ENCODE measurements around the gene AQP12A.
"Not testable (repeated sequence)": the region's sequence is repeated elsewhere in the genome, so short reads cannot be mapped to it uniquely, and the experiment has no call there.

The AQP12A gene

DNA sequence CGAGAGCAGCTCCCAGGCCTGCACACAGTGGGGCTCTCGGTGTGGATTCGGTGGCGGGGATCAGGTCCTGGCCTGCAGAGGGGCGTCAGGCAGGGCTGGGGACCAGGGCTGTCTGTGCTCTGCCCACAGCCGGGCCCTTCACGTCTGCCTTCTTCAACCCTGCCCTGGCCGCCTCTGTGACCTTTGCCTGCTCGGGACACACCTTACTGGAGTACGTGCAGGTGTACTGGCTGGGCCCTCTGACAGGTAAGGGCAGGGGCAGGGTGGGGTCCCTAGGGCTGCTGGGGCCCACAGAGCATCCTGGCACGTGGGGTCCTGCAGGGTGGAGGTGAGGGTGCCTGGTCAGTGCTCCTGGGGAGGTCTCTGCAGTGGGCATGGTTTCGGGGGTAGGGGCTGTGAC, 2.6 kb downstream of the AQP12A start:
- DNase-seq (ENCODE audit: low spot score); in situ Hi-C loops (cut with MboI; ENCODE audit: low pct_unique_long_range_greater_than_20kb, low sequenced_read_pairs, unreplicated experiment): not testable (repeated sequence)

DNA sequence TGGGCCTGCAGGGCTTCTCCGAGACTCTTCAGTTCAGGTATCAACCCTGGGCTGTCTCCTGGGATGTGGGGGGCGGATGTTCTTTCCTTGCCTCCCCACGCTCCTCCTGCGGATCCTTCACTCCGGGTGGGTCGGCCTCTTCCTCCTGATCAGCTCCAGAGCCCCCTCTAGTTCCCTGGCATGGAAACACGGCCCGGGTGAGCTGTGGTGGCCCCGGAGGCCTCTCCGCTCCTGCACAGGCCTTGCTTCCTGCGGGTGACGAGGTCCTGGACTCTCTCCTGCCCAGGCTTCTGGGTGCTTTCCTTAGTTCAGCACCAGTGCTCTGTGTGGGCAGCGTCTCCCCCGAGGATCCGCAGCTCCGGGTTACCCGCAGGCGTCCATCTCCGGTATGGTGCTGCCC, 3.9 kb downstream of the AQP12A start:
- DNase-seq (ENCODE audit: low spot score); in situ Hi-C loops (cut with MboI; ENCODE audit: low pct_unique_long_range_greater_than_20kb, low sequenced_read_pairs, unreplicated experiment): not testable (repeated sequence)

DNA sequence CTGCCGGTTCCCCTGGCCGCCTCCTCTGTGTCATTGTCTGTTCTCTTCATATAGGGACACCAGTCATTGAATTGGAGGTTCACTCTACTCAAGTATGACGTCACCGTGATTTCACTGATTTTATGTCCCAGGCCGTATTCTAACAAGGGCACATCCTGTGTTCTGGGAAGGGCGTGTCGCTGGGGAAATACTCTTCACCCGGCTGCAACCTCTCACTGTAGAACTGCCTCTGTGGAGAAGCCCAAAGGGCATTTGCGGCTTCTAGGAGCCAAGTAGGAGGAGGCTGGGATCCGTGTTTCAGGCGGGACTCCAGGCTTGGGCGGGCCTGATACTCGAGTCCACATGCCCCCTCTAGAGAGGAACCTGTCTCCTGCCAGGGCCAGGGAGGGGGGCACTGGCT, 4.8 kb downstream of the AQP12A start:
- in situ Hi-C loops (cut with MboI; ENCODE audit: low pct_unique_long_range_greater_than_20kb, low sequenced_read_pairs, unreplicated experiment) = not testable (repeated sequence)

DNA sequence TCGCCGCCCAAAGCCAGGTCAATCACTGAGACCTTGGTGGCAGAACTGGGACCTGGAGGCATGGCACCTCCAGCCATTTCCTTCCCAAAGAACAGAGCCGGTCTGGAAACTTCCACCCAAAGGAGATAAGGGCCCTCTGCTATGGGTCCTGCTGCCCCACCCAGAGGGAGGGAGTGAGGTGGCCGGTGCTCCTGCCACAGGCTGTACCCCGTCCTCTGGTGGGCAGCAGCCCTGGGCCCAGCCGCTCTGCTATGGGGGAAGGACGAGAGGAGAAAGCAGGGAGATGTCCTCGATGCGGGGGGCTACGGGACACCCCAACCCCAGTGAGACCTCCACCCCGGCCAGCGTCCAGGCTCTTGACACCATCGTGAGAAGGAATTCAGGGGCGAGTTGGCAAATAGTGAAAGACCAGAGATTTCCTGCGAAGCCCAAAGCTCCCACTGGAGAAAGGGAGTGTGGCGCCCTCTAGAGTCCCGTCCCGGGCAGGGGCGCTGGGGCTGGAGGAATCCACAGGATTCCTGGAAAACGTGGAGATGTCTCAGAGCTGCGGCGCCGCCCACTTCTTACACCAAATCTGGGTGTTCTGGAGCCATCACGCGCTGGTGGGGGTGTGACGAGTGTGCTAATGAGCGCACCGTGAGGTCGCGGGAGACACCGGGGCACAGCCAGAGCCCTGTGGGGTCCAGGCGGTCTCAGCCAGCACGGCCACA, 7.3 kb downstream of the AQP12A start:
- in situ Hi-C loops (cut with MboI; ENCODE audit: low pct_unique_long_range_greater_than_20kb, low sequenced_read_pairs, unreplicated experiment); DNase-seq (ENCODE audit: low spot score): not testable (repeated sequence)

More for the DNA sequence above, 4.8 kb downstream of the AQP12A start:
- DNase-seq (ENCODE audit: low spot score) = not testable (repeated sequence)

DNA sequence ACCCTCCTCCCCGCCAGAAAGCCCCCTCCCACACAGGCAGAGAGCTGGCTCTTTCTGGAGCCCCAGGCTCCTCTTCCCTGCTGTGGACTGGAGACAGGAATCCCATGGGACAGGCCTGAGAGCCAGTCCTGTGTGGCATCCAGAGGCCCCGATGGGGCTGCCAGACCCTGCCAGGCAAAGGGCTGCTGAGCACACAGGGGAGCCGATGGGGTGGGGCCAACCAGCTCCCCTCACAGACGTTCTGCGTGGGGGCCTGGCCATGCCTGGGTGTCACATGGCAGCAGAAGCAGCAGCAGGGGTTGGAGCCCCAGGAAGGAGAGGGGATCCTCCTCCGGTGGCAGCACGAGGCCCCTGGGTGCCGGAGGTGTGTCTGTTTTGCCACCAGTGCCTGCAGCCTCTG, 8.2 kb downstream of the AQP12A start:
- in situ Hi-C loops (cut with MboI; ENCODE audit: low pct_unique_long_range_greater_than_20kb, low sequenced_read_pairs, unreplicated experiment) = loop anchor here (10.0 kb wide), 1 partner anchor 195 kb away; no protein-coding TSS in a partner anchor

DNA sequence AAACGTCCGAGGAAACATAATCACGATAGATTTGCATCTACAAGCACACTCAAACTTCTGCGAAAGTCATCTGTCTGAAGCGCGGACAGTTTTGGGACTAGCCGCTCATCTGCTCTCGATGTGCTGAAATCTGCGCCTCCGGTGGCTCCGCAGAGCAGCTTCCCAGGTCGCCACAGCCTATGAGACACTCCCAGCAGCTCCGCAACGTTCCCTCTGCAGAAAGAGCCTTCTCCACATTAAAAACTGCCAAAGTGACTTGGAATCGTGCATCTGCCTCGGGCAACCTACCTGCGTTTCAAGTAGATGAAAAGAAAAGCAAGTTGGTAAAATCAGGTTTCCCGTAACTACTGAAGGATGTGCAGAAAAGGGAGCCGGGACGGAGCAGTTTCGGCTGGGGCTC, 8.9 kb downstream of the AQP12A start:
- not testable (repeated sequence) for DNase-seq (ENCODE audit: low spot score)
- in situ Hi-C loops (cut with MboI; ENCODE audit: low pct_unique_long_range_greater_than_20kb, low sequenced_read_pairs, unreplicated experiment) = loop anchor here (10.0 kb wide), 1 partner anchor 196 kb away; no protein-coding TSS in a partner anchor

More for the DNA sequence above, 8.2 kb downstream of the AQP12A start:
- not testable (repeated sequence) for DNase-seq (ENCODE audit: low spot score)

DNA sequence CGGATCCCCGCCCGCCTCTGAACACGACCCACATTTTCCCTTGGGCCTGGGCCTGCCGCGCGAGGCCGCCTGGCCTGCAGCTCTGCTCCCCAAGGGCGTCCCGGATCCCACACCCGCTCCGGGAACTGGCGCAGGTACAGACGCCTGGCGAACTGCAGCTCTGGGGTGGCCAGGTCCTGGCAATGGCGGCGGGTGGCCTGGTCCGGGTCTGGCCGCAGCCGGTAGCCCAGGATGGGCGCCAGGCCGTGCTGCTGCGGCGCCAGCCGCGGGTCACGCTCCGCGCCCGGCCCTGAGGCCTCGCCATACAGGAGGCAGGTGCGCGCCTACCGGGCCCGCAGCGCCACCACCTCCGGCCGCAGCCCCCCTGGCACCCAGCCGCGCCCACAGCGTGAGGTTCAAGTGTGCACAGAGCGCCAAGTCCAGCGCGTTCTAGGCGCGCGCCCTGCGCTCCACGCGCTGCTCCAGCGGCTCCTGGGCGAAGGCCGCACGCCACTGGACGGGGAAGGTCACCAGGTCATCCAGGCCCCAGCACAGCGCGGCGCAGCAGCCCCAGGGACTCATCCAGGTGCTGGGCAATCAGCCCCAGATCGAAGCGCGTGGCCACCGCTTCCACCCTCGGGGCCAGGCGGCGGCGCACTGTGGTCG, 9.5 kb downstream of the AQP12A start:
- DNase-seq (ENCODE audit: low spot score) = no peak
- TF ChIP-seq, protein P1, sequence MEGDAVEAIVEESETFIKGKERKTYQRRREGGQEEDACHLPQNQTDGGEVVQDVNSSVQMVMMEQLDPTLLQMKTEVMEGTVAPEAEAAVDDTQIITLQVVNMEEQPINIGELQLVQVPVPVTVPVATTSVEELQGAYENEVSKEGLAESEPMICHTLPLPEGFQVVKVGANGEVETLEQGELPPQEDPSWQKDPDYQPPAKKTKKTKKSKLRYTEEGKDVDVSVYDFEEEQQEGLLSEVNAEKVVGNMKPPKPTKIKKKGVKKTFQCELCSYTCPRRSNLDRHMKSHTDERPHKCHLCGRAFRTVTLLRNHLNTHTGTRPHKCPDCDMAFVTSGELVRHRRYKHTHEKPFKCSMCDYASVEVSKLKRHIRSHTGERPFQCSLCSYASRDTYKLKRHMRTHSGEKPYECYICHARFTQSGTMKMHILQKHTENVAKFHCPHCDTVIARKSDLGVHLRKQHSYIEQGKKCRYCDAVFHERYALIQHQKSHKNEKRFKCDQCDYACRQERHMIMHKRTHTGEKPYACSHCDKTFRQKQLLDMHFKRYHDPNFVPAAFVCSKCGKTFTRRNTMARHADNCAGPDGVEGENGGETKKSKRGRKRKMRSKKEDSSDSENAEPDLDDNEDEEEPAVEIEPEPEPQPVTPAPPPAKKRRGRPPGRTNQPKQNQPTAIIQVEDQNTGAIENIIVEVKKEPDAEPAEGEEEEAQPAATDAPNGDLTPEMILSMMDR (IDR thresholded peaks at IDR 0.05; ENCODE audit: extremely low read depth, insufficient read depth, missing control alignments) = no peak
- in situ Hi-C loops (cut with MboI; ENCODE audit: low pct_unique_long_range_greater_than_20kb, low sequenced_read_pairs, unreplicated experiment) = loop anchor here (10.0 kb wide), 1 partner anchor 196 kb away; no protein-coding TSS in a partner anchor

DNA sequence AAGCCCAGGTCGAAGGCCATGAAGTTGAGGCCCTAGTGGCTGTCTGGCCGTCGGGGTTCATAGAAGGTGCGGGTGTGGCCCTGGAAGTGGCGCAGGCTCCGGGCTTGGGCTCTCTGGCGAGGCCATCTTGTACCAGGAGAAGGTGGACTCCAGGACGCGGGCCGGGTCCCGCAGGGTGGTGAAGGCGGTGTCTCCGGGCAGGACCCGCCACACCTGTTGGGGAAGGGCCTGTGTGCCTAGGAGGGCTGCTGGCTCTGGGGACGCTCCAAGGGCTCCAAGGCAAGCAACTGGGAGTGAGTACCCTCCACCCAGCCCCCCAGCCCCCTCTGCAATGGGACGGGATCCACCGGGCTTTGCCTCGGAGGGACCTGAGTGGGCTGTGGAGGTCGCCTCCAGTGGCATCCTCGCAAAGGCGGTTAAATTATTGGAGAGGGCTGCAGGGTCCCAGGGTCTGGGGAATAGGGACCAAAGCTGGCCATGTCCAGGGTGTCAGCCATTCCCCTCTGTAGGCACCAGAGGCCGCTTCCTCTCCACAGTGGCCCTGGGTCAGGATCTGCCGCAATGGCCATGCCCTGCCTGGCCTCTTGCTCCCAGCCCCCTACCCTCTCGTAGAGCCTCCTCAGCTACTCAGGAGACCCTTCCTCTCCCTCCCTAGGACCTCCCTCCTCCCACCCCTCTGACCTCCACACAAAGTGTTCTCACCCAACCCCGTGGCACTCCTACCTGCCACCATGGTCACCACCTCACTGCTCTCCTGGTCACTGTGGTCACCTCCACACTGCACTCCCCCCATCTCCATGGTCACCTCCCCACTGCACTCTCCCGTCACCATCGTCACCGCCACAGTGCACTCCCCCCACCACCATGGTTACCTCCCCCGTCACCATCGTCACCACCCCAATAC, 10.3 kb downstream of the AQP12A start:
- TF ChIP-seq, protein P1 (IDR thresholded peaks at IDR 0.05; ENCODE audit: extremely low read depth, insufficient read depth, missing control alignments) = no peak
- DNase-seq (ENCODE audit: low spot score) = no peak
- in situ Hi-C loops (cut with MboI; ENCODE audit: low pct_unique_long_range_greater_than_20kb, low sequenced_read_pairs, unreplicated experiment) = loop anchor here (10.0 kb wide), 1 partner anchor 197 kb away; no protein-coding TSS in a partner anchor

DNA sequence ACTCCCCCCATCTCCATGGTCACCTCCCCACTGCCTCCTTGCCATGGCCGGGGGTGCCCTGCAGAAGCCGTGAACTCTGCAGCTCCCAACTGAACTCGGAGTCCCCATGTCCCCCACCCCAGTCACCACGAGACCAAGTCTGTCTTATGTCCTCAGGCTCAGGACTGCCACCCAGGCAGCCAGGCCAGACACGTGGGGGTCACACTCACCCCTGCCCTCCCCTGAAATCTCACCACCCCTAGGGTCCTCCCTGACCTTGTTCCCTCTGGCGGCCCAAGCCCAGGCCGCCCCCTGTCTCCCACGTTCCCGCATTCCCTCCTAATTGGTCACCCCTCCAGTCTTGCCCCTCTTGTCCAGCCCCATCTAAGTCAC, 11.0 kb downstream of the AQP12A start:
- in situ Hi-C loops (cut with MboI; ENCODE audit: low pct_unique_long_range_greater_than_20kb, low sequenced_read_pairs, unreplicated experiment) = loop anchor here (10.0 kb wide), 1 partner anchor 198 kb away; no protein-coding TSS in a partner anchor
- TF ChIP-seq, protein P1 (IDR thresholded peaks at IDR 0.05; ENCODE audit: extremely low read depth, insufficient read depth, missing control alignments) = no peak
- no peak for DNase-seq (ENCODE audit: low spot score)
